Transverse colon (tissue), 4 donors: ENCODE data around the gene PPCS.

Experiments used
- CTCF ChIP-seq, 5 experiments: fragments of 200-600 bp in 3 of 5; fragments of 450-650 bp in 2 of 5; sonication (generic) in 3 of 5; IDR thresholded peaks; 1 replicate in 2 of 5; 2 replicates in 3 of 5; pipeline ENCODE4 v1.5.1; 2016 to 2017; ENCODE audit warnings: antibody characterized with exemption in 5 of 5, inconsistent platforms in 3 of 5, mild to moderate bottlenecking in 2 of 5, moderate library complexity in 1 of 5
- POLR2A ChIP-seq: fragments of 450-650 bp; IDR thresholded peaks from one replicate; pipeline ENCODE4 v1.6.1; 2016; ENCODE audit warnings: antibody characterized with exemption, mild to moderate bottlenecking, moderate library complexity
- POLR2AphosphoS5 ChIP-seq, 3 donors: sonication (generic); formaldehyde crosslinking; IDR thresholded peaks; one replicate each; pipeline ENCODE4 v1.6.1; 2016; ENCODE audit warnings: antibody characterized with exemption in 3 of 3

DNA sequence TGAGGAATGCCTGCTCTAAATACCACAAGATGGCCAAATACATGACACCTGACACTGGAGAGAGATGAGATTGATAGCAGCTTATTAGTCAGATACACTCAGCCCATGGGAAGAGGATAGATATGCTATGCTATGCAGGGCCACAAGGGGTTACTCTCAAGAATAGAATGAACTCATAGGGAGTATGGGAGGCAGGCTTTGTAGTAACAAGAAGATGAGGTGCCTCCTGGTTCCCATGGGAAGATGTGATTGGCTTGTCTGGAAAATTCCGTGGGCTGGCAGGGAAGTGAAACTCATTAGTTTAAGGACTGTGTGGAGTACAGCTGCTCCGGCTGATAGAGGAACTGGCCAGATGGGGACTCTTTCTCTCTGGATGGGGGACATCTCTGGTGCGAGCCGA is 23.3 kb downstream of the PPCS start:
- no peak for TF ChIP-seq CTCF (IDR thresholded peaks at IDR 0.05)
- TF ChIP-seq POLR2AphosphoS5 (IDR thresholded peaks at IDR 0.05), result no peak
- TF ChIP-seq POLR2A, result no peak
